Measurements from ENCODE around the gene DMKN. TPM values are rescaled to one million over a fixed set of nuclear protein-coding genes. Genes with fewer than 3 reads are reported as not detected.

The DMKN gene
- total and polyA plus RNA-seq, 2 donors (not counting 3 experiments of a cell fraction or from before 2014, with no cell fraction given) = not detected

GRCh38 chr19:35556846-35557538, 43.5 kb upstream of the DMKN start:
- no peak overlapping the region for H3K4me3 ChIP-seq (replicated peaks in 1 of 3; ENCODE audit: insufficient read depth in 1 of 3, low read depth in 1 of 3, low read length in 3 of 3)
- dilution Hi-C loops (cut with MboI; ENCODE audit: extremely low pct_ligation_motif_present, low sequenced_read_pairs) = no loop called here
- H4K20me1 ChIP-seq (replicated peaks; ENCODE audit: control insufficient read depth, extremely low read depth, insufficient read depth, low read length) = no peaks in the 10 kb centered on the region
- H3K9me1 ChIP-seq (replicated peaks; ENCODE audit: control insufficient read depth, extremely low read depth, insufficient read depth, low read length) = no peaks in the 10 kb centered on the region
- H3K79me2 ChIP-seq (ENCODE audit: control insufficient read depth, insufficient read depth, low read length) = no peaks in the 10 kb centered on the region
- H3K4me1 ChIP-seq (ENCODE audit: control insufficient read depth, extremely low read depth, insufficient read depth, low read length) = no peaks in the 10 kb centered on the region
- H3K27me3 ChIP-seq (ENCODE audit: control insufficient read depth in 2 of 2, insufficient read depth in 2 of 2, low read length in 2 of 2) = peaks cover 0 to 4% of the 10 kb centered on the region in 2 experiments
- TF ChIP-seq GATA2 (IDR thresholded peaks at IDR 0.05; ENCODE audit: insufficient read depth, insufficient read length, low read depth, low read length) (no peak), MYC (IDR thresholded peaks at IDR 0.05; ENCODE audit: low read depth, low read length) (no peak), JUN (IDR thresholded peaks at IDR 0.05; ENCODE audit: borderline replicate concordance, insufficient read depth, insufficient read length, low read depth) (no peak), FOS (IDR thresholded peaks at IDR 0.05; ENCODE audit: borderline replicate concordance, insufficient read depth, low read length) (no peak), POLR2AphosphoS5 (IDR thresholded peaks at IDR 0.05; ENCODE audit: insufficient read depth, low read depth, low read length) (no peak), POLR2A (IDR thresholded peaks at IDR 0.05; ENCODE audit: low read depth, low read length) (no peak)
- no peak overlapping the region for H3K4me2 ChIP-seq (ENCODE audit: insufficient read depth, low read length)
- CTCF ChIA-PET = interaction anchor here (0.6 to 1.6 kb wide), 4 partner anchors 9 to 204 kb away, joined by 3 to 18 read pairs (median 3); no protein-coding TSS in a partner anchor
- H3K9ac ChIP-seq (replicated peaks; ENCODE audit: extremely low read depth, insufficient read depth, low read length) = no peak overlapping the region
- H3K36me3 ChIP-seq (ENCODE audit: control insufficient read depth in 2 of 2, extremely low read depth in 1 of 2, insufficient read depth in 2 of 2, low read length in 2 of 2) = no peaks in the 10 kb centered on the region
- FAIRE-seq = no peak
- intact Hi-C loops (cut with micrococcal nuclease) = loop anchor here (1.0 kb wide), 1 partner anchor 87 kb away; no protein-coding TSS in a partner anchor
- POLR2A ChIA-PET = no interaction called here
- H2AFZ ChIP-seq (ENCODE audit: low read depth, low read length) = peak overlapping the region; percentile 64
- BruUV-seq (replicated peaks) = no TSS peak
- no peak overlapping the region for H3K27ac ChIP-seq (ENCODE audit: insufficient read depth, low read depth, low read length)
- DNase-seq (ENCODE audit: low read depth, low spot score) = no peak
- no peaks in the 10 kb centered on the region for H3K9me3 ChIP-seq (replicated peaks; ENCODE audit: control insufficient read depth, insufficient read depth, low read length)

- BruUV-seq (replicated peaks) = no TSS peak
- Histone ChIP-seq H3K4me1 (ENCODE audit: control insufficient read depth, extremely low read depth, insufficient read depth, low read length) (no peaks in the 10 kb centered on the region), H3K4me2 (ENCODE audit: insufficient read depth, low read length) (no peak overlapping the region), H3K27ac (ENCODE audit: insufficient read depth, low read depth, low read length) (no peak overlapping the region), H4K20me1 (replicated peaks; ENCODE audit: control insufficient read depth, extremely low read depth, insufficient read depth, low read length) (no peaks in the 10 kb centered on the region), H3K9me1 (replicated peaks; ENCODE audit: control insufficient read depth, extremely low read depth, insufficient read depth, low read length) (no peaks in the 10 kb centered on the region), H3K36me3 (ENCODE audit: control insufficient read depth in 2 of 2, extremely low read depth in 1 of 2, insufficient read depth in 2 of 2, low read length in 2 of 2) (no peaks in the 10 kb centered on the region), H3K9me3 (replicated peaks; ENCODE audit: control insufficient read depth, insufficient read depth, low read length) (no peaks in the 10 kb centered on the region), H3K9ac (replicated peaks; ENCODE audit: extremely low read depth, insufficient read depth, low read length) (no peak overlapping the region), H3K4me3 (replicated peaks in 1 of 3; ENCODE audit: insufficient read depth in 1 of 3, low read depth in 1 of 3, low read length in 3 of 3) (no peak overlapping the region), H2AFZ (ENCODE audit: low read depth, low read length) (no peak overlapping the region), H3K79me2 (ENCODE audit: control insufficient read depth, insufficient read depth, low read length) (no peaks in the 10 kb centered on the region), H3K27me3 (ENCODE audit: control insufficient read depth in 2 of 2, insufficient read depth in 2 of 2, low read length in 2 of 2) (peaks cover 0 to 4% of the 10 kb centered on the region in 2 experiments)
- POLR2A ChIA-PET = no interaction called here
- intact Hi-C loops (cut with micrococcal nuclease) = no loop called here
- no peak for TF ChIP-seq GATA2 (IDR thresholded peaks at IDR 0.05; ENCODE audit: insufficient read depth, insufficient read length, low read depth, low read length)
- no peak for TF ChIP-seq POLR2AphosphoS5 (IDR thresholded peaks at IDR 0.05; ENCODE audit: insufficient read depth, low read depth, low read length)
- no peak for TF ChIP-seq FOS (IDR thresholded peaks at IDR 0.05; ENCODE audit: borderline replicate concordance, insufficient read depth, low read length)
- TF ChIP-seq EZH2 (IDR thresholded peaks at IDR 0.05; ENCODE audit: borderline replicate concordance, low read depth, low read length, severe bottlenecking) = no peak
- no peak for TF ChIP-seq MAX (IDR thresholded peaks at IDR 0.05; ENCODE audit: insufficient read depth, insufficient read length)
- TF ChIP-seq POLR2A (IDR thresholded peaks at IDR 0.05; ENCODE audit: low read depth, low read length) = no peak
- no peak for TF ChIP-seq JUN (IDR thresholded peaks at IDR 0.05; ENCODE audit: borderline replicate concordance, insufficient read depth, insufficient read length, low read depth)
- TF ChIP-seq MYC (IDR thresholded peaks at IDR 0.05; ENCODE audit: low read depth, low read length) = no peak
- TF ChIP-seq, protein P1, sequence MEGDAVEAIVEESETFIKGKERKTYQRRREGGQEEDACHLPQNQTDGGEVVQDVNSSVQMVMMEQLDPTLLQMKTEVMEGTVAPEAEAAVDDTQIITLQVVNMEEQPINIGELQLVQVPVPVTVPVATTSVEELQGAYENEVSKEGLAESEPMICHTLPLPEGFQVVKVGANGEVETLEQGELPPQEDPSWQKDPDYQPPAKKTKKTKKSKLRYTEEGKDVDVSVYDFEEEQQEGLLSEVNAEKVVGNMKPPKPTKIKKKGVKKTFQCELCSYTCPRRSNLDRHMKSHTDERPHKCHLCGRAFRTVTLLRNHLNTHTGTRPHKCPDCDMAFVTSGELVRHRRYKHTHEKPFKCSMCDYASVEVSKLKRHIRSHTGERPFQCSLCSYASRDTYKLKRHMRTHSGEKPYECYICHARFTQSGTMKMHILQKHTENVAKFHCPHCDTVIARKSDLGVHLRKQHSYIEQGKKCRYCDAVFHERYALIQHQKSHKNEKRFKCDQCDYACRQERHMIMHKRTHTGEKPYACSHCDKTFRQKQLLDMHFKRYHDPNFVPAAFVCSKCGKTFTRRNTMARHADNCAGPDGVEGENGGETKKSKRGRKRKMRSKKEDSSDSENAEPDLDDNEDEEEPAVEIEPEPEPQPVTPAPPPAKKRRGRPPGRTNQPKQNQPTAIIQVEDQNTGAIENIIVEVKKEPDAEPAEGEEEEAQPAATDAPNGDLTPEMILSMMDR (IDR thresholded peaks at IDR 0.05; ENCODE audit: extremely low read depth in 1 of 2, insufficient read depth in 1 of 2, low read depth in 1 of 2, low read length in 2 of 2) = no peak
- dilution Hi-C loops (cut with MboI; ENCODE audit: extremely low pct_ligation_motif_present, low sequenced_read_pairs) = no loop called here
- FAIRE-seq (no peak), DNase-seq (ENCODE audit: low read depth, low spot score) (no peak)
- CTCF ChIA-PET = interaction anchor here (1.0 to 1.2 kb wide), 3 partner anchors 16 to 203 kb away, joined by 3 read pairs; no protein-coding TSS in a partner anchor
Observed at GRCh38 chr19:35556025-35556590, 42.7 kb upstream of the DMKN start.

Measured in endothelial cell of umbilical vein (primary cell).